ENCODE measurements around the gene FGFBP1.

The FGFBP1 gene

DNA sequence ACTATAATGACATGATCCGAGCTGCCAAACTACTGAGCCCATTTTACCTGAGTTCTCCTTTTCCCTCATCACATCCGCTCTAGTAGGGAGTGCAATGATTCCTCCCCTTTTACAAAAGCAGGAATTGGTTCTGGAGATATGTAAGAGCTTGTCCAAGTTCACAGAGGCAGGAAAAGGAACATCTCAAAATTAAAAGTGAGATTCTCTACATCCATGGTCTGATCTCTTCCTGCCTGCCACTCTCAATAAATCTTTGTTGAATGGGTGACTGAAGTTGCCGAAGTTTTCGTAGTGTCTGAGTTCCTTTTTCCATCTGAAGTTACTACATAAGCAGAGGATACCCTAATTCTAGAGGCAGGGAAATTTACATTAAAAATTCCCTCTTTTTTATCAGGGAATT lies at the start of gene FGFBP1:
Gene FGFBP1 (minus strand): TSS at position 101 of the 400 bp plus-strand sequence. CDS start 2,108 bp downstream, outside the sequence.
- no peak for DNase-seq (ENCODE audit: low spot score)

DNA sequence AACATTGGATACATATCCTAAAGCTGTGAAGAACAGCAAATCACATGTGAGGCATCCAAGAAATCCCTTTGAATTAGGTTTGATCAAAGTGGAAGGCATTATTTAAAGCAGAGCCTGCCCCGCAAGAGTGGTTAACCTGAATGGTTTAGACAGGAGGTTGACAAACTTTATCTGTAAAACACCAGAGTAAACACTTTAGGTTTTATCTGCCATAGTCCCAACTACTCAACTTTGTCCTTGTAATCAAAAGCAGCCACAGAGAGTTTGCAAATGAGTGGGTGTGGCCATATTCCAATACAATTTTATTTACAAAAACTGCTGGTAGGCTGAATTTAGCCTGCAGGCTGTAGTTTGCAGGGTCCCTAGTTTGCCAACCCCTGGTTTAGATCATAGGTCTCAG lies 49.7 kb upstream of the FGFBP1 start:
- no peak for DNase-seq (ENCODE audit: low spot score)

DNA sequence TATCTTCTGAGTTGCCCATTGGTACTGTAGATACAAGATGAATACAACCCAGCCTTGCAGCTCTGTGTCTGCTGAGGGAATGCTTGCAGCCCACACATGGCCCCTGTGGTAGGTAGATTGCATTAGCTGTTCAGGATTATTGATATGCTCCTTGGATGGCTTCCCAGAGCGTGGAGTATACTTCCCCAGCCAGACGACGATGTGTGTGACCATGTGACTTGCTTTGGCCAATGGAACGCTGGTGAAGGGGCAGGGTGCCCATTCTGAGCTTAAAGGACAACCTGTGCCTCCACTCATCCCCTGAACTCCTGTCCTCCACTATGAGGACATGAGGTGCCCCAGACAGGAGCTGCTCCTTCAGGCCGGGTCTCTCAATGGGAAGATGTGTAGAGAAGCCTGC lies 48.4 kb upstream of the FGFBP1 start:
- no peak for DNase-seq (ENCODE audit: low spot score)

DNA sequence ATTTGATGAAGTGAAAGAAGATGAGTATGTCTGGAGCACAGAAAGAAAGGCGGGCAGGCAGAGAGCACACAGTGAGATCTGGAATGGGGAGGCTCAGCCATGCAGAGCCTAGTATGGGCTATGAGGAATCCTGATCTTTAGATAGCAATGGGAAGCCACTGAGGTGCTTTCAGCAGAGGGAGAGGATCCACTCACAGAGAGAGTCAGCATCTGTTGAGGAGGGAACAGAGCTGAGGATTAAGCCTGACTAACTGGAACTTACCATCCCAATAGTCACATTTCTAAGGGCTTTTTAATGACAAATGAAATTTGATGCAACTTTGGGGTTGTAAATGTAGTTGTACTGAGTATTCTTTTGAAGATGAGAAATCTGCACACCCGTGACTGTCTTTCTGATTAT lies 45.1 kb upstream of the FGFBP1 start:
- no peak for DNase-seq (ENCODE audit: low spot score)

DNA sequence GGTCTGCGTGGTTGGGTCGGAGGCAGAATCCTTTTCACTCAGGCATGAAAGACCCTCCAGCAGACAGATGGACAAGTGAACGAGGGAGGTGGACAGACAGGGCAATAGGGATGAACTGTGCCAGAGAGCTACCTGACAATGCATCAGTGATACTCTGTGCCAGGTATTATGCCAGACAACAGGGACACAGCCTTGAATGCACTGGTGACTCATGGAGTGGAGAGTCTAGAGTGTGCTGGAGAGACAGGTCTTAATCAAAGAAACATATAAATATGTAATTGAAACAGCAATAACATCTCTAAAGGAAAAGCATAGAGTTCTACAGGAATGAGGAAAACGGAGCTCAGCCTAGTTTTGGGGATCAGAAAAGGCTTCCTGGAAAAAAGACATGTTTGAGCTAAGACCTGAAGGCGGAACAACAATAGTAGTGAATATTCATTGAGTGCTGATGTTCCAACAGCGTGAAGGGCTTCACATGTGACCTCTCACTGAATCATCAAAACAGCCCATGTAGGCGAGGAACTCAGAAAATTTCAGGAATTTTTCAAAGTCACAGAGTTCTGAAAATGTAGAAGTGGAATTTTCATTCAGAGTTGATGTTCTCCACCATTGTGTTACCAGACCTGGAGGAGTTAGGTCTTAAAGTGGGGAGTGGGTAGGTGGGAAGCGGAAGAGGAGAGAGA lies 44.4 kb upstream of the FGFBP1 start:
- DNase-seq (ENCODE audit: low spot score) = no peak

DNA sequence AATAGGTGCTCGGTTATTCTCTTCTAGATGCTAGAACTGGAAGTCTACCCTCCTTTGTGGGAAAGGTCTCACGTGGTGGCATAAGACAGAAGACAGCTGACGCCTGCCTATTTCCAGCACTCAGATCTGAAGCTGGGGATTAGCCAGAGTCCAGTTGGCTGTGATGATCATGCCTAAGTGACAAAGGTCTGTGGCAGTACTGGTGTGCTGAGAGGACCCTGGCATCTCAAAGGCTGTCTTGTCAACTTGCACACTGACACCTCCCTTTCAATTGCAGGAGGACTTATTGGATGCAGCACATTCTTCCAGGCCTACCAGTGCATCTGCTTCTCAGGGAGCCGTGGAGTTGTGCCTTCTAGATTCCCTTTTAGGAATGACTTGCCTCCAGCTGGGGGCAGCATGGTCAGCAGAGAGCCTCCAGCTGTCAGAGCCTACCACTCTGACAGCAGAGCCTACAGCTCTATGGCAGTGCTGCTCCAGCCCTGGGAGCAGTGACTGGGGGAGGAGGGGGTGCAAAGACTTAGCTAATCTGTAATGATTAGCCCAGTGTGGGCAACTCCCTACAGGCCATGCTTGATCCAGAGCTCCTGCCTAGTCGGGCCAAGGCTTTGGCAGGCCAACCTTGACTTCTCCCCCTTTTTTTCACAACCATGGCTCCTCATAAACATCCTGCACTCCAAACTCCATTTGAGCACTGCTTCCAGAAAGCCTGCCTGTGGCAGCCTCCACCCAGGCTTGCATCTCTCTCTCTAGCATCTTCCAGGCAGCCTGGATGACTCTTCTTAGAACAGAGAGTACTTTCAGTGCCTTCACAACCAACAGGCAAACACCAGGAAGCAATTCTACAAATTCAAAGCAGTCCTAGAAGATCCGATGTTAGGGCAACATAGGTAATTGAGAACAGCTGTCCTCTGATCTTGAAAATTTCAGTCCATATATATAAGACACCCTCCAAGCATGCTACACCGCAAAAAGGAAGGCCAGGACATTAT lies 38.2 kb upstream of the FGFBP1 start:
- peak; percentile 40 for DNase-seq (ENCODE audit: low spot score)

DNA sequence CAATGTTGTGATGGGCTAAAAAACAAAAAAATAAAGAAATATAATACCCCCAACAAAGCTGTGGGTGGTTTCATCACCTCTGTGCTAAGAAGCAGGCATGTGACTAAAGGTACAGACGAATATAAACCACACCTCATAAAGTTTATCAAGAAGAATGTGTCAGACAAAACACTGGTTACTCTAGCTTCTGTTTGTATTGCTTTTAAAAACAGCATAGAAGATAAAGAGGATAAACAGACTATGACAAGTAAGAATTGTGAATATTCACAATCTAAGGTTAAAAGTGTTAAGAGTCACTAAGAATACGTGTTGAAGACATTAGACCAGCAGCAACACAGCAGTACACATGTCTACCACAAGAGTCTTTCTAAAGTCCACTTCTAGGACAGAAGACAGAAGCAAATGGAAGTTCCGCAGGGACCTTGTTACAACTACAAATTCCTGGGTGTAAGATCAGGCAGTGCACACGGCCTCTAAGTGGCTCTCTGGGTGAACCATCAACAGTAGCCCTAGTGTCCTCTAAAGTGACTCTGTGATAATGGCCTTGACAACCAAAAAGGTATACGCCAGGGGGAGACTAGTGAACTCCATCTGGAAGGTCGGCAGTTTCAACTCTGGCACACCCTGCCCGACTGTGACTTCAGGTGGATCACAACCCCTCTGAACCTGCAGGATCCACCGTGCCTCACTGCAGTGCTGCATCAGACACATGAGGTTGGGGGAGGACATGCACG lies 32.7 kb upstream of the FGFBP1 start:
- DNase-seq (ENCODE audit: low spot score) = no peak

DNA sequence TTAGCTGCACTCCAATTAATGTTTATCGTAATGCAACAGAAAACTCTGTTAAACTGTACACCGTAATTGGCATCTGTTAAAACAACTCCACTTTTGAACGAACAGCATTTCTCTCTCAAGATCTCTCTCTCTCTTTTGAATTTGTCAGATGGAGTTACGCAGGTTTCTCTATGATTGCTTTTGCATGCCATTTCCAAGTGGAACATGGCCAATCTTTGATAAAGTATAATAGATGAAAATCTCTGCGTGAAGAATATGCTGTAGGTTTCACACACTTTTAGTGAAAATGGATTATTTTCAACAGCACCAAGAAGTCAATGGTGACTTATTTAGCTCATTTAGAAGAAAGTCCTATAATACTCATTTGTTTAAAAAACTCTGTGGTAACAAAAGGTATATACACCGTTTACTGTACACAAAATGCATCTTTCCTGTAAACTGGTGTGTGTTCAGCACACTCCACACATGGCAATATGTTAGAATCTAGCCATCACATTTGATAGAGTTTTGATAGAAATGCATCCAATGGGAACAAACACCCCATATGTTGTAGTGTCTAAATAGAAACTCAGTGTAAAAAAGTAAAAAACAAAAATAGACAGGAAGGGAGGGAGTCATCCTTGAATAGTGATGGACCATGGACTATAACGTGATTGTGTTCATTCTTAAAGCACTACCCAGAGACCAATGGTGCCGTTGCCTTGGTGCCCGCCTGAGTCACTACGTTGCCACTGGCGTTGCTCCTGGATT lies 30.2 kb upstream of the FGFBP1 start:
- DNase-seq (ENCODE audit: low spot score) = no peak

DNA sequence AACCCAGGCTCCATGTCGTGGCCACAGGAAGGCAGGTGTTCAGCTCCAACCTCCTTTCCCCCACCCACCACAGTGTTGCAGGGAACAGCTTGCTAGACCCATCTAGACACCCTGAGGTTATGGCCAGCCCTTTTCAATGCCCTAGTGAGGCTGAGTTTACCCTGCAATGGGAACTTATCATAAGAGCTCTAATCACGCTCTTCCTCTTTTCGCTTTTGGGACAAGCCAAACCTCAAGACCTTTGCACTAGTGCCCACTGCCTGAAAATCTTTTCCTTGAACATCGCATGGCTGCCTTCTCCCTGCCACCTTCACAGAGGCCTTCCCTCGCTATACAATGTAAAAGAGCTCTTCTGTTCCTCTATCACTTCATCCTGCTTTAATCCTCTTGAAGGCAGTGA lies 26.8 kb upstream of the FGFBP1 start:
- DNase-seq (ENCODE audit: low spot score) = no peak

DNA sequence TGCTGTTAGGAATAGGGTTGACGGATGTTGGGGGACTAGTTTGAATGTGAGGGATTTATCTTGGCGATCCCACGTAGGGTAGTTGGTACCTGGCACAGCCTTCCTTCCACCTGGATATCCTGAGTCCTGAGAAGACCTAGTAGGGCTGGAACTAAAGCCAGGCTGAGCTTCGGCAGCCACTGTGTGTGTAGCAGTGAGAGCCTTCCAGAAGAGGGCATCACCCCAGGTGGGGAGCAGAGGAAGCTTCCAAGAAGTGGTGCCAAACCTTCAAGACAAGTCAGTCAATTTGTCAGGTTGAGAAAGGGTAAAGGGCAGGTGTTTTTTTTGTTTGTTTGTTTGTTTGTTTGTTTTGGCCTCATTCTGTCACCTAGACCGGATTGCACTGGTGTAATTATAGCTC lies 25.6 kb upstream of the FGFBP1 start:
- DNase-seq (ENCODE audit: low spot score) = peak; percentile 51

DNA sequence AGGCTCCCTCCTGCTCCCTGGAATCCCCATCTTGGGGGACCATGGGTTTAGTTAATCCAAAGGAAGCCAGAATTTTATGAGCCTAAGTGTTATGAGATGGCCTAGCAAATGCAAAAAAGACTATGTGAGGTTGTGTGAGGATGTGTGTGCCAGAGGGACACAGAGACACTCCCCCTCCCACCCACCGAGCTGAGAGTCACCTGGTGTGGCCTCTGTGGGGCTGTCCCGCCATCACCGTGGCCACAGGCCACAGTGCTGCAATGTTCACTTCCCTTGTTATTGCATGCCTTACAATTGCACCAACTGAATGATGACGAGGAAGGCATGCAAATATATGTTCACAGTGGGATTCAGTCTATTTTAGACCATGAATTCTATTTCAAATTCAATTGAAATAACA lies 25.0 kb upstream of the FGFBP1 start:
- DNase-seq (ENCODE audit: low spot score) = no peak

DNA sequence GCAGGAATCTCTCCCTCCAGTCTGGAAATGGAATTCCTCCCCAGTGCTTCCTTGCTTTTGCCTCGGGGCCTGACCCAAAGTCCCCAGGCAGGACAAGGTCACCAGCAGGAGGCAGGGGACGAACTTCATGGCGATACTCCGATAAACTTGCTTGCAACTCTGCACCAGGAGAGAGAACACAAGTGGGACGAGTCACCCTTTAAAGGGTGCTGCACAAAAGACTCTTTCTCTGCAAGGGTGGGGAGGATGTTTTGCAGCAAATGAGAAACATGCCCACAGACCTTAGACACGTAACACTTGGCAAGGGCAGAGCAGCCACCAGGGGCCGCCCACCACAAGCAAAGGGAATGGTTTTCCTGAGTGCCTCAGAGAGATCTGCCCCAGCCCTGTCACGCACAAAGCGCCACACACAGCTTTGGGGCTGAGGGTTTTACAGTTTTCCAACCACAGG lies 24.5 kb upstream of the FGFBP1 start, which contains the start of gene FGFBP2:
Gene FGFBP2 (minus strand): TSS at position 175 of the 451 bp plus-strand sequence. CDS start 46 bp downstream, at position 129.
- DNase-seq (ENCODE audit: low spot score) = peak; percentile 82

DNA sequence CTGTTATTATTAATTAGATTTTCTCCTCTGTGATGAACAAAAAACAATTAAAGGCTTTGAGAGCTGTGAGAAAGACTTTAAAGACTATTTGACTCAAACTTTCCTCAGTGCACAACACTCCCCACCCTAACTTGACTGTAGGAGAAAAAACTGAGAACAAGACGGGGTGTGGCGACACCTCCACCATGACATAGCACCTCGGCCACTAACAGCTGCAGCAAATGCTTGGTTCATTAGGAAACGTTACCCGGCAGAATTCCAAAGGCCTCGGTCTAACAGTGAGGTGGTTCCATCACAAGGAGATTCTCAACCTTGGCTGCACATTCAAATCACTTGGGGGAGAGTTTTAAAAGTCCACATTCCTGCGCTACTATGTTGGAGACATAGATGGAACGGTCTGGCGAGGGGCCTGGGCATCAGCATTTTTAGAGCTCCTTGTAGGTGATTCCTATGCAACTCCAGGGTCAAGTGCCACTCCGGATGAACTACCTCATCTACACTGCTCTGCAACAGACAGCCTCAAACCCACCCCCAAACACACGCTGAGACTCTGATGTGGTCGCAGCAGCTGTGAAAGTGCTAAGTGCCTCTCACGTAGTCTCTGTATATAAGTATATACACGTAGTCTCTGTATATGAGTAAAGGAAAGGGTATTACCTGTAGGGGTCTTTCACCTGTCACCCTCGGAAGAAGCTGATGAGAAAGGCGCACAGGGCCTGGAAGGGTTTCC lies 23.4 kb upstream of the FGFBP1 start:
- no peak for DNase-seq (ENCODE audit: low spot score)

DNA sequence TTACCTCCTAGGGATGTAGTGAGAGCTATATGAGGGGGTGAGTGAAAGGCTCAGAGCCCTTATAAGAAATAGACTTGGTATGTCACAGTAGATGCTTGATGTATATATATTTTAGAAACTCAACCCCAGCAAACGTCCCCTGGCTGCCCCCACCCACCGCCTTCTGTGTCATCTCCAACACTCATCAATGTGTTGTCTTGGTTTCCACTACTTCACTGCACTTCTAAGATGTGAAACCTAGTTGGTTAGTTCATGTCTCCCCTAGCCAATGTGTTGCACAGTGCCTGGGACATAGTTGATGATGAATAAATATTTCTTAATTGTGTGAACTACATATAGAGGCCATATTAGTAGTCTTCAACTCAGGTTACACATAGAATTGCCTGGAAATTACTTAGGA lies 20.0 kb upstream of the FGFBP1 start:
- DNase-seq (ENCODE audit: low spot score) = no peak

DNA sequence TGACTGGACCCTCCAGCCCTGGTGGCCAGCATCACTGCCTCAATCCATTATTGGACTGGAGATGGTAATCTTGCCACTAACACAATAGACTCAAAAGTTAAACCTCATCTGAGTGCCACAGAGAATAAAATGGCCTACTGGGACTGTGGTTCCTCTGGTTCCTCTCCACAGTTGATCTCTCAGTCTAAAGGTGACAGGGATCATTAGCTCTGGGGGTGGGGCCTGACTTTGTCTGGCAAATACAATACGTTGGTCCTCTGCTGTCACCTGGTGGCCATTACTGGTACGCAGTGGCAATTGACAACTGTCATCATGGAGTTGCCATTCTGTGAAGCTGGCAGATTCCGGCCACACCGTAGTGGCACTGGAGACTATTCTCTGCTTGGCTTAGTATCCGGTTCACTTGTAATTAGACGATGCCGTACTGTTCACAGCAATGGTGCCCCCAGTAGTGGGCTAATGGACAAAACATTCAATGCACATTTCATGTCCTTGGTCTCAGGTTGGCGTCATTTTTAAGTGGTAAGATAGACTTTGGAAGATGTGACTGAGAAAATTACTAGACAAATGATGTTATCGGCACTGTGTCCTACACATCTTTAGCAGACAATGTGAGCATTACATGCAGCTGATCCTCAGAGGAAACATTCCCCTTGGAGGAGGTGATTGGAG lies 17.8 kb upstream of the FGFBP1 start:
- DNase-seq (ENCODE audit: low spot score) = peak; percentile 80

DNA sequence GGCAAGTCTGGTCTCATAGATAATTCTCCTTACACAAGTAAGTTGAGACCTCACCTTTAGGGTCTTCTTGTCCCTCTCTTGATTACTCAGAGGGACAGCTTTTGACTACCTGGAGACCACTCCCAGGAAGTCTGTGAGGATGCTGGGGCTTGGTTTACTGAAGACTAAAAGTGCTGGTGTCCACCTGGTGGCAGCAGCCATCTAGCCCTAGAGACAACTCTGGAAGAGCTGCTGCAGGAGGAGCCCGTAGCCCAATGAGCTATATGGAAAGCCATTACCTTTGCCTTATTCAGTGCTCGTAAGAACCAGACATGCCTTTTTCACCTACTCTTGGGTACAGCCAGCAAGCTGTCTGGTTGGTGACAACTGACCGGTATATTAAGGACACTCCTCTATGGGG lies 17.1 kb upstream of the FGFBP1 start:
- DNase-seq (ENCODE audit: low spot score) = peak; percentile 52

DNA sequence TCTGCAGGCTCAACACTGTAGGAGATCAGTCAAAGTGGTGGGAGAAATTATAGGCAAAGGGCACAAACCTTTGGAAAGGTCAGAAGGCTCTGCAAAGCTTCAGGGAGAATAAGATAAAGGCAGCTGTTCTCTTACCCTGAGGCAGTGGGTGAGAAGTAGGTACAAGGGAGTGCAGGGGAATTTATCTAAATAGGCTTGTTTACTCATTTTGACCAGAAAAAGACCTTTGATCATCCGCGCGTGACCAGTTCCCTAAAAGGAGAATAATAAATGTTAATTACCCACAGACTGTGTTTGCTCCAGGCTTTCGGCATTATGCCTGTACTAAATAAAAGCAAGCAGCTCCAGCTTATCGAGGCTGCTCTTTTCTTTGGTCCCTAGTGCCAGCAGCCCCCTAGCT lies 15.1 kb upstream of the FGFBP1 start:
- DNase-seq (ENCODE audit: low spot score) = no peak

DNA sequence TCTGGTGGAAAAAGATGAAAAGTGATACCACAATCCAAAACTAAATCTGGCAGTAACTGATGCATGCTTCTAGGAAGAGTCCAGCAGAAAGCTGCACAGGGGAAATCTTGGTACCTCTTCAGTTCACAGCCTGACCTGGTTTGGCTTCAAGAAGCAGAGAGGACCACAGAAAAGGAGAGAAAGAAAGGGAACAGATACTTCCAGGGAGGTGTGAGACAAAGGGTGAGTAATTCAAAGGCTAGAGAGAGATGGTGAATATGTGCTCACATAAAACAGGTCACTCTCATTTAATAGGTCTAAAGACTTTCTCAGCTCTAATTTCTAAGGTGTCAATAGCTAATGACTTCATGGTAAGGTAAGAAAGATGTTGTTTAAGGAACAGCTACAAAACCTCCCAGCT lies 13.2 kb upstream of the FGFBP1 start:
- no peak for DNase-seq (ENCODE audit: low spot score)

DNA sequence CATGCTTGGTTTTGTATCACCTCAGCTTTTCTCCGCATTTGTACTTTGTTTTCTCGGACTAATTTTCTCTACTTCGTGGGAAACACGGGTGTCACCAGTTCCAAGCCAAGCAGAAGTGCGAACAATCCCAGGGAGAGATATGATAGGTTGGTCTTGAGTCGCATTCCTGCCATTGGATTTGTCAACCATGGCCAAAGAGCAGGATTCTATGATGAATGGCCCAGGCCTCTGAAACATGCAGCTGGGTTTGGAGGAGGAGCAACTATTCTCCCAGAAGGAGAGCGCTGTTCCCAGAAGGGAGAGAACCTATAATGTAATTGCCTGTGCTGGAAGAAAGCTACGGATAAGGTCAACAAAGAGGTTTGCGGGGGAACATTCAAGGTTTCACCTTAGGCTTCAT lies 10.3 kb upstream of the FGFBP1 start:
- DNase-seq (ENCODE audit: low spot score) = no peak

DNA sequence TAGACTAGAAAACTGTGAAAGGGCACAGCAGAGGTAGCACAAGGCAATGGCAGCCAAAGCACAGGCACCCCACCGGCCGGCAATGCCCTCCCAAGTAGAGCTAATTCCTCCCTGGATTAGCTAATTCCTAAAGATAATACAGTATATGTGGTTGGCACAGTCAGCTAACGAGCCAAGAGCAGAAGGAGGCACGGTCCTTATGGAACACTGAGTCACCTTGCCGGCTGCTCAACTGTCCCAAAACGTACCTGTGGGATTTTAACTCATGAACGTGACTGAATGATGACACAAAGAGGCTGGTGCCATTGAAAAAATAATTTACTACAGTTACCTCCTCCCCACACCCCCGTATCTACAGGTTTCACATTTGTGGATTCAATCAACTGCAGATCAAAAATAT lies 9.1 kb upstream of the FGFBP1 start:
- DNase-seq (ENCODE audit: low spot score) = no peak
